Fibroblast of the aortic adventitia (primary cell): ENCODE measurements around the gene IKZF1. TPM values are rescaled to one million over a fixed set of nuclear protein-coding genes. Genes with fewer than 3 reads are reported as not detected.

Source experiments
- DNase-seq: peaks from one replicate; pipeline ENCODE4 v3.0.0-alpha.2; 2010; ENCODE audit warnings: low read depth
- H3K4me3 ChIP-seq: 2 replicates; pipeline ENCODE4 v1.5.1; 2011; ENCODE audit warnings: low read depth, mild to moderate bottlenecking, control low read depth, low read length, moderate library complexity
- total RNA-seq: library from RNA; depleted of rRNA; stranded (reverse); fragments of >200 nt; gene quantifications from 2 replicates; pipeline ENCODE4 v1.2.3, GENCODE V29; 2012; ENCODE audit warnings: low replicate concordance
- TF ChIP-seq, protein P1 (sequence below): IDR thresholded peaks from 2 replicates; pipeline ENCODE4 v1.5.1; 2011; ENCODE audit warnings: mild to moderate bottlenecking, low read length, control low read depth, inconsistent platforms; ENCODE audit not compliant: insufficient read depth

IKZF1 gene
- total RNA-seq, 1 donor = not detected

DNA sequence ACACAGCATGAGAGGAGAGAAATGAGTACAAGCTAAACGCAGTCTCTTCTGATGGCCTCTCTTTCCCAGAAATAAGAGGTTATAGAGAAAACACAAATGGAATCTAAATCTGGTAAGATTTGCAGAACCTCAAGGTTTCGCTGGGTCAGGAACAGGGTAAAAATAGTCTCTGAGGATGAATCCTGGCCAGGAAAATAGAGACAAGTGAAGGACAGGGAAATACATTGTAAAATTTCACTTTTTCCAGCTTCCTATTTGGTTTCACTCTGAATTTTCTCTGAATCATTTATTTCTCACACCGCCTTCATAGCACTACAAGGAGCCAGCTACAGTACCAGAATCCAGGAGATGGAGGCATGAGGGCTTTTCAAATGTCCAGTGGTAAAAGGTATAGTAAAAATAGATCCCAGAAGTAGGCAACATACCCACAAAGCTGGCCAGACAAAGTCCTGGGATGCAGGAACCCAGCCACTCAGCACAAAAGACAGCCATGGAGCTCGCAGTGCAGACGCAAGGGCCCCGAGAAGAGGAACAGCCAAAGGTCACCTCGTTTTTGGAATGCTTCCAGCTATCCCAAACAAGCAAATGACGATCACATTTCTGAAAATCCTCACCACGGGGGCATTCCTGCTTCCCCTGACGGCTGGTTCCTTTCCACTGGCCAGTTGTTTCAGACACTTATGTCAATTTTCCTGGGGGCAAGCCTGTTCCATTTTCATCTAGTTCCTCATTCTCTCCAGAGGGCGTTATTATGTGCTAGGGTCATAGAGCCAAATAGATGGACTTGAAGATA, 21.5 kb upstream of the IKZF1 start:
- no peak for DNase-seq
- H3K4me3 ChIP-seq = no peak overlapping the region
- TF ChIP-seq, protein P1, sequence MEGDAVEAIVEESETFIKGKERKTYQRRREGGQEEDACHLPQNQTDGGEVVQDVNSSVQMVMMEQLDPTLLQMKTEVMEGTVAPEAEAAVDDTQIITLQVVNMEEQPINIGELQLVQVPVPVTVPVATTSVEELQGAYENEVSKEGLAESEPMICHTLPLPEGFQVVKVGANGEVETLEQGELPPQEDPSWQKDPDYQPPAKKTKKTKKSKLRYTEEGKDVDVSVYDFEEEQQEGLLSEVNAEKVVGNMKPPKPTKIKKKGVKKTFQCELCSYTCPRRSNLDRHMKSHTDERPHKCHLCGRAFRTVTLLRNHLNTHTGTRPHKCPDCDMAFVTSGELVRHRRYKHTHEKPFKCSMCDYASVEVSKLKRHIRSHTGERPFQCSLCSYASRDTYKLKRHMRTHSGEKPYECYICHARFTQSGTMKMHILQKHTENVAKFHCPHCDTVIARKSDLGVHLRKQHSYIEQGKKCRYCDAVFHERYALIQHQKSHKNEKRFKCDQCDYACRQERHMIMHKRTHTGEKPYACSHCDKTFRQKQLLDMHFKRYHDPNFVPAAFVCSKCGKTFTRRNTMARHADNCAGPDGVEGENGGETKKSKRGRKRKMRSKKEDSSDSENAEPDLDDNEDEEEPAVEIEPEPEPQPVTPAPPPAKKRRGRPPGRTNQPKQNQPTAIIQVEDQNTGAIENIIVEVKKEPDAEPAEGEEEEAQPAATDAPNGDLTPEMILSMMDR = no peak

DNA sequence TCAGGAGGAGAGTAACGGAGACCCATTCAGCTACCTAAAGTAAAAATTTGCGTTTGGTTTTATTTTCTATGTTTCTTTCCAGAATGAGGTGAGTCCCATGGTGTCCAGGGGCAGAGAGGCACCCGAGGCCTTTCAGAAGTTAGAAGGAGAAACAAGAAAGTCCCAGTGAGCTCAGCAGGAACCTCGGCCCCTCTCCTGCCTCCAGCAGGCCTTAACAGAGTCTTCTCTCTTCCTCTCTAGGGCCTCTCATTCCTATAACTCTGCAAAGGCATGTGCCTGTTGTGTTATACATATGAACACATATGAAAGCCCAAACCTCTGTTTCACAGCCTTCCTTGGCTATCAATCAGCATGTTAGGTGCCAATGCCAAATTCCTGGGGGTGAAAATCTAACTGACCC, 20.8 kb upstream of the IKZF1 start:
- DNase-seq = no peak
- TF ChIP-seq, protein P1 = no peak
- no peak overlapping the region for H3K4me3 ChIP-seq

DNA sequence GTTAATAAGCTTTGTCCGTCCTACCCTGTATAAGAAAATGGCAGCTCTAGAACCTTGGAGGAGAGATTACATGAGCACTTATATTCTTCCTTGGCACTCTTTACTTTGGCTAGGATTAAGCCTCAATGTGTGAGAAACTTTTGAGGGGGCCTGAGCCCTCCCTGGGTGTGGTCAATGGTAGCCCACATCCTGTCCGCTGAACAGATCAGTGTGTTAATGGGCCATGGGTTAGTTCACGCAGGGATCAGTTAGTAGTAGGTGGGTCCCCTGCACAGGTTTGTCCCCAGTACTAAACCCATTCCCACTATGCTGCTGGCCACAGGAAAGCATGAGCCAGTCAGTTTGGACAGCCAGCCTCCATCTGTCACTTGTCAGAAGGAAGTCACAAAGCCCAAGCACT, 20.2 kb upstream of the IKZF1 start:
- TF ChIP-seq, protein P1 = no peak
- DNase-seq = no peak
- H3K4me3 ChIP-seq = no peak overlapping the region

DNA sequence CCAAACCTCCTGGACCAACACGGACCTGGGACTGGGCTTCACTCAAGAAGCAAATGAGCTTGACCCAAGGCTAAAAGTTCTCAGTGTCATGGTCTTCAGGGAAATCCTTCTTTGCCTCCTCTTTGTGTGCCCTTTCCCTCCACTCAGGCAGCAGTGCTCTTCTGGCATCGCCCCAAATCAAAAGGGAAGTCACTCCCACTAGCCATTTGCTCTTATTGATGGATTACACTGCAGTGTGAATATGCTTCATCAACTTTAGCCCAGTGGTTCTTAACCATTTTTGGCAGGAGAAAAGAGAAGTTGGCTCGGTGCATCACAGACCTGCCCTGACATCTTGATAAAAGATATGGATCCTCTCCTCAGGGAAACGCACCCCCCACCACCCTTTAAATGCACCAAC, 19.2 kb upstream of the IKZF1 start:
- TF ChIP-seq, protein P1 = no peak
- DNase-seq = no peak
- no peak overlapping the region for H3K4me3 ChIP-seq

DNA sequence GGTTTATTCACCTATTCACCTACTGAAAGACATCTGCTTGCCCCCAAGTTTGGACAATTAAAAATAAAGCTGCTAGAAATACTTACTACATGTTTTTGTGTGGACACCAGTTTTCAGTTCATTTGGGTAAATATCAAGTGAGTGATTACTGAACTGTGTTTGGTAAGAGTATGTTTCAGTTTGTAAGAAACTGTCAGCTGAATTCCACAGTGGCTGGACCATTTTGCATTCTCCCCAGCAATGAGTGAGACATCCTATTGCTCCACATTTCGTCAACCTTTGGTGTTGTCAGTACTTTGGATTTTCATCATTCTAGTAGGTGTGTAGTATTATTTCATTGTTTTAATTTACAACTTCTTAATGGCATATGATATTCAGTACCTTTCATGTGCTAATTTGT, 17.4 kb upstream of the IKZF1 start:
- no peak overlapping the region for H3K4me3 ChIP-seq
- TF ChIP-seq, protein P1 = no peak
- DNase-seq = no peak

DNA sequence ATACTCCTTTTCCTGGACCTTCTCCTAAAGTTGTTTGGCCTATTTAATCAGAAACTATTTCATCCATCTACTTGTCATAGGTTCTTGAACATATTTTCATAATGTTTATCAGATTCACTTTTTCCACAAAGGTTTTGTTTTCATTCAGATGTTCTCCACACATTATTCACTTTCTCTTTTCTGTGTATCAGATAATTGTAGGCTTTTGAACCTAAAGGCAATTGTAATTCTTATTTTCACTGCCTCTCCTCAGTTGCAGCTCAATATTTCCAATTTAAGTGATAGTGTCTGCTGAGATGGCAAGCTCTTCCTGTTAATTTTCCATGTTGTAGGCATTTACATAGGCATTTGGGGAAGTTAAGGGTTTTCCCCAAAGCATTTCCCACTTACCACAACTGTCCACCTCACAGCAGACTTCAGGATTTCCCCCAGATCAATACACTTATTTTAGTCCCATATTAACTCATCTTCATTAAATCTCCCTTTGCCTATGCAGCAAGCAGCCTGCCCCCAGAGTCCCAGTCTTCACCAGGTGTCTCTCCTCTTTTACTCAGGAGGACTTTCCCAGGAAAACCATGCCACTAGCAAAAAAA, 12.3 kb upstream of the IKZF1 start:
- H3K4me3 ChIP-seq = no peak overlapping the region
- TF ChIP-seq, protein P1 = no peak
- no peak for DNase-seq
